Thymus (tissue), 14 donors: ENCODE results near the gene DYNLRB2. TPM values are rescaled to one million over a fixed set of nuclear protein-coding genes. Genes with fewer than 3 reads are reported as not detected.

Experiments
- DNase-seq, 9 donors: peaks; one replicate each; pipeline ENCODE4 v3.0.0-alpha.2; 2013; ENCODE audit warnings: low spot score in 9 of 9, low read depth in 6 of 9, missing footprints in 1 of 9
- H3K27ac ChIP-seq, 2 donors: one replicate each; pipeline ENCODE4 v1.5.1; 2013; ENCODE audit warnings: control low read depth in 1 of 2, low read depth in 1 of 2, low read length in 1 of 2, mild to moderate bottlenecking in 1 of 2, moderate library complexity in 1 of 2
- H3K27me3 ChIP-seq, 2 donors: one replicate each; pipeline ENCODE4 v1.5.1; 2013; ENCODE audit warnings: low read length in 1 of 2; ENCODE audit not compliant: control insufficient read depth in 2 of 2, insufficient read depth in 1 of 2
- H3K36me3 ChIP-seq, 2 donors: one replicate each; pipeline ENCODE4 v1.5.1; 2013; ENCODE audit warnings: low read length in 1 of 2, mild to moderate bottlenecking in 1 of 2, moderate library complexity in 1 of 2; ENCODE audit not compliant: control insufficient read depth in 2 of 2, insufficient read depth in 2 of 2
- H3K4me1 ChIP-seq, 2 donors: one replicate each; pipeline ENCODE4 v1.5.1; 2013; ENCODE audit warnings: low read length in 2 of 2; ENCODE audit not compliant: control insufficient read depth in 2 of 2, insufficient read depth in 2 of 2
- H3K4me3 ChIP-seq, 2 donors: one replicate each; pipeline ENCODE4 v1.5.1; 2013; ENCODE audit warnings: low read length in 2 of 2, control low read depth in 1 of 2, mild to moderate bottlenecking in 1 of 2
- H3K9me3 ChIP-seq, 2 donors: one replicate each; pipeline ENCODE4 v1.5.1; 2013; ENCODE audit warnings: low read length in 1 of 2, mild to moderate bottlenecking in 1 of 2; ENCODE audit not compliant: control insufficient read depth in 2 of 2, insufficient read depth in 1 of 2
- WGBS: extraction: QIAGEN DNeasy Blood & Tissue Kit; methylation state at CpG from one replicate; pipeline ENCODE4 v1.1.7; 2013; 5-methylcytosine and 5-hydroxymethylcytosine counted together
- long read RNA-seq, 10 donors: transcript quantifications; one replicate each; lab custom pipeline, GENCODE V29; 2026
- polyA plus RNA-seq: library from polyadenylated mRNA; stranded (reverse); fragments of 200-250 nt; gene quantifications from one replicate; pipeline ENCODE4 v1.2.3, GENCODE V29; 2013
- total RNA-seq: library from RNA; stranded (reverse); fragments of 120-200 nt; gene quantifications from one replicate; pipeline ENCODE4 v1.2.4, GENCODE V29; 2013
- donor health status: healthy.

The DYNLRB2 gene
- 1.7 TPM for total RNA-seq
- polyA plus RNA-seq: 10.2 TPM
- long read RNA-seq, donor 1: 0 reads
- long read RNA-seq, donor 2: 0 reads
- long read RNA-seq, donor 3, partial matches to known transcripts: 0 of 2 reads
- long read RNA-seq, donor 3, other reads (novel, unspliced or antisense): 0 of 2 reads
- long read RNA-seq, donor 4: 0 reads
- long read RNA-seq, donor 5, partial matches to known transcripts: 0 of 2 reads
- long read RNA-seq, donor 5, other reads (novel, unspliced or antisense): 0 of 2 reads
- long read RNA-seq, donor 6, partial matches to known transcripts: 0 of 1 reads
- long read RNA-seq, donor 6, other reads (novel, unspliced or antisense): 0 of 1 reads
- long read RNA-seq, donor 7, partial matches to known transcripts: 0 of 1 reads
- long read RNA-seq, donor 7, other reads (novel, unspliced or antisense): 0 of 1 reads
- long read RNA-seq, donor 8, partial matches to known transcripts: 0 of 1 reads
- long read RNA-seq, donor 8, other reads (novel, unspliced or antisense): 0 of 1 reads
- long read RNA-seq, donor 9: 0 reads
- long read RNA-seq, donor 10: 0 reads

DNA sequence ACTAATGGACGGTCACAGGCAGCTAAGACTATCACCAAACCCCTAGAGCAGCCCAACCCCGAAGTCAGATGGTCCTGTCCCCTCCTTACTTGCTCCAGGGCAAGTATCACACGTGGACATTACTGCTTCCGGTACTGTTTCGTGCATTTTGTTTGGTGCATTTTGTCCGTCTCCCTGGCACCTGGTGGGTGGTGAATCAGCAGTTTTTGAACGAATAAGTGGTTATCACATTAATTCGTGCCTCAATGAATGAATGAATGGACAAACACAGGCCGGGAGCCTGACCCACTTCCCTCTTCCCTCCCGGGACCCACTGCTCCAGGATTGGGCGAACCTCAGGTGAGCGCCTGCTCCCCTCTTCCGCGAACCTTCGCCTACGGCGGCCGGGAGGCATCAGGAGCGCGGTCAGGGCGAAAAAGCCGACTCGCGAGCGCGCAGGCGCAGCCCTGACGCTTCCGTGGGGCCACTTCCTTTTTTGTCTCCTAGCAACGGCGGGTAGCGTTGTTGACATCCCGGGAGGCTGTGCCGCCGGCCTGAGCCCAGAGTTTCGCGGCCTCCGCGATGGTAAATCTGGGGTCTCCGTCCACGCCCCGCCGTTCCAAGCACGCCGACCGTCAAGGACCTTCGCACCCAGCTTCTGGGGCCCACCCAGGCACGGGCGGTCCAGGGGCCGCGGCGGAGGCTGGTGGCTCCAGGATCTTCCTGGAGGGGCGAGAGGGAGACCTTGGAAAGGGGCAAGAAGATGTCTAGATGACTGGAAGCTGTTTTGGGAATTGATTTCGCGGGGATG is at the start of gene DYNLRB2:
TSS of gene DYNLRB2 (plus strand) at position 478 of the 790 bp plus-strand sequence. CDS start at position 562, 84 bp downstream.
- 3% methylated on average over 55 of the region's 55 CpGs for WGBS
- no peaks in the 10 kb centered on the region for H3K9me3 ChIP-seq
- peak; percentile 81 to 94 (median 84) for DNase-seq
- peak within 1 kb of the TSS in 1 of 2 donors; percentile 67 for H3K27ac ChIP-seq
- H3K4me1 ChIP-seq: peaks cover 3 to 9% of the 10 kb centered on the region in 2 donors
- no peaks in the 10 kb centered on the region for H3K36me3 ChIP-seq
- no peaks in the 10 kb centered on the region for H3K27me3 ChIP-seq
- peak within 1 kb of the TSS; percentile 60 to 73 for H3K4me3 ChIP-seq

DNA sequence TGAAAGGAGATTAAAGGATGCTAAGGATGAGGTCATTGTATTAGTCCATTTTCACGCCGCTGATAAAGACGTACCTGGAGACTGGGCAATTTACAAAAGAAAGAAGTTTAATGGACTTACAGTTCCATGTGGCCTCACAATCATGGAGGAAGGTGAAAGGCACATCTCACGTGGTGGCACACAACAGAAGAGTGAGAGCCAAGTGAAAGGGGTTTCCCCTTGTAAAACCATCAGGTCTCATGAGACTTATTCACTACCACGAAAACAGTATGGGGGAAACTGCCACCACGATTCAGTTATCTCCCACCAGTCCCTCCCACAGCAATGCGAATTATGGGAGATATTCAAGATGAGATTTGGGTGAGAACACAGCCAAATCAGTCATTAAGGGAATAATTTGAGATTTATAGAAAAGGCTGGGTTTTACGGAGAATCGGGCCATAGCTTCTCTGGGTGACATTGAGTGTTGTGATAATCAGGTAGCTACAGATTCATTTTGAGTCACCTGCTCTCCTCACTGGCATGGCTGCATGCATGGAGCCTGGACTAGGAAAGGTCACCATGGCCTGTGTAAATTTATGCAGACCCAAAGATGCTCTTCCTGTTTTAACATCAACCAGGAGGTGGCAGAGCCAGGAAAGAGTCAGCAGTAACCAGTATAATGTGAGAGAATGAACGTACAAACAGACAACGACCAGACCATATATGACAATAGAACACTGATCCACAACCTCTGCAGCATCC is 40.5 kb upstream of the DYNLRB2 start:
- no peaks in the 10 kb centered on the region for H3K4me1 ChIP-seq
- 80% methylated on average over 11 of the region's 11 CpGs for WGBS
- H3K4me3 ChIP-seq: no peak overlapping the region
- no peak overlapping the region for H3K27ac ChIP-seq
- no peaks in the 10 kb centered on the region for H3K9me3 ChIP-seq
- H3K27me3 ChIP-seq: no peaks in the 10 kb centered on the region
- H3K36me3 ChIP-seq: no peaks in the 10 kb centered on the region
- no peak for DNase-seq

DNA sequence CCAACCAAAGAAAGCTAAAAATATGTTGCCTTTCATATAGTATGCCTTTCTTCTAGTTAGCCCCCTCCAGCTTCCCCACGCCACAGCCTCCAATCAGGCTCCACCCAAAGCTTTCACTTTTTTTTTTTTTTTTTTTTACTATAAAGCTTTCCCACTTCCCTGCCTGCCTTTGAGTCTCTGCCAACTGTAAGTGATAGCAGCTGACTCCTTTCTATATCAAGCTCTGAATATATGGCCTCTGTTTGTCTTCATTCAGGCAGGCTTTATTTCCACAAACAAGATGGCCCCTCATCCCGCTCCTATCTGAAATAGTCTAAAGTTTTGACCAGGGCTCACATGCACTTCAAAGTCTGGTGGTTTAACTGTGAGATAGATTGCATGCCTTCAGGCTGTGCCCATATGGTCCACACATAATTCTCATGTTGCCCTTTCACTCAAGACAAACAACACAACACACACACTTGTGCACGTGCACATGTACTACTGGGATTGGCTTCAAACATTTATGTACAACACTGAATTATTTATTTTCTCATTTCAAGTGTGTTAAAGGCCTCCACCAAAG is 39.8 kb upstream of the DYNLRB2 start:
- Histone ChIP-seq H3K9me3 (no peaks in the 10 kb centered on the region), H3K27ac (no peak overlapping the region), H3K27me3 (no peaks in the 10 kb centered on the region), H3K36me3 (no peaks in the 10 kb centered on the region), H3K4me3 (no peak overlapping the region), H3K4me1 (no peaks in the 10 kb centered on the region)
- DNase-seq: no peak
- 86% methylated on average over 3 of the region's 3 CpGs for WGBS

DNA sequence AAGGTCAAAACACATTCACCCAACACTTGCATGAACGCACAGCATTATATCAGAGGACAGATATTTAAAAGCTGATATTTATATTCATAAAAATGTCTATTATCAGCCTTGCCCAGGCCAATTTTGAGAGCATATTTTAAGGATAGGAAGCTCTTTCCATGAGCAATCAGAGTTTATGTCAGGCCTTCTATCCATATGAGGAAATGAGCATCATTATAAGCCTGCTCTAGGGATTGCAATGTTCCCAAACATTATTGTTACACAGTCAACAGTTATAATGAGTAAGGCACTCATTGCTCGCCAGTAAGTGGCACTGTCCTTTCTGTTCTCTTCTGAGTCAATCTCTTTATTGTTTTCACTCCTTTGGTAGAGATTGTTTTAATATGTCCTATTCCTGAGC is 37.7 kb upstream of the DYNLRB2 start:
- 74% methylated on average over 2 of the region's 2 CpGs for WGBS
- H3K27ac ChIP-seq: no peak overlapping the region

DNA sequence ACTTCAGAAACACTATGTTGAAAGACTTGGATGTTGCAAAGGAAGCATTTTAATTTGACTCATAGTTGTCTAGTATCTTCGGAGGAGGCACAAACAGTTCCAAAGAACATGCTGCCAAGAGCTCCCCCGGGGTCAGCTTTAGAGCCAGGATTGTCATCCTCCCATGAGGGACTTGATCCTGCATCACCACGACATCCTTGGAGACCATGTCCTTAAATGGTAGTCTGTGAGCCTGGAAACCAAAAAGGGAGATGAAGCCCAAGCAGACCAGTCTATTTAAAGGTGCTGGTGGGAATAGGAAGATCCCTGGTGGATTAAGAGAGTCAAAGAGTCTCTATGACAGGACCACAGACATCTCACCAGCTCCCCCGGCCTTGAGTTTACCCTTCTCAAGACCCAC is 33.3 kb upstream of the DYNLRB2 start:
- H3K4me3 ChIP-seq: no peak overlapping the region
- H3K36me3 ChIP-seq: no peaks in the 10 kb centered on the region
- no peak overlapping the region for H3K27ac ChIP-seq
- no peaks in the 10 kb centered on the region for H3K4me1 ChIP-seq
- no peaks in the 10 kb centered on the region for H3K27me3 ChIP-seq
- H3K9me3 ChIP-seq: no peaks in the 10 kb centered on the region
- WGBS: 95% methylated on average over 4 of the region's 4 CpGs
- DNase-seq: no peak

More for the DNA sequence above, 37.7 kb upstream of the DYNLRB2 start:
- Histone ChIP-seq H3K36me3 (no peaks in the 10 kb centered on the region), H3K27me3 (no peaks in the 10 kb centered on the region), H3K4me3 (no peak overlapping the region), H3K9me3 (no peaks in the 10 kb centered on the region), H3K4me1 (no peaks in the 10 kb centered on the region)
- no peak for DNase-seq

DNA sequence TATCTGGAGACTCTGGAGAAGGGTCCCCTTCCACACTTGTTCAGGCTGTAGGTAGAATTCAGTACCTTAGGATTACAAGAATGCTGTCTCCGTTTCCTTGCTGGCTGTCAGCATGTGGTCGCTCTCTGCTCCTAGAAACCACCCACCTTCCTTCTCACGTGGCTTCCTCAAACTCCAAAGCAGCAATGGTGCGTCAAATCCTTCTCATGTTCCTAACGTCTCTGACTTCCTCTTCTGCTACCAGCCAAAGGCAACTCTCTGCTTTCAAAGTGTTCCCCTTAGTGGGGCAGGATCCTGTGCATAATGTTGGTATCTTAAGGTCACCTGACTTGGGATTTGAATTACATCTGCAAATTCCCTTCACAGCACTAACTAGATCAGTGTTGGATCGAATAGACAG is 30.9 kb upstream of the DYNLRB2 start:
- Histone ChIP-seq H3K9me3 (no peaks in the 10 kb centered on the region), H3K4me3 (no peak overlapping the region), H3K27me3 (no peaks in the 10 kb centered on the region), H3K4me1 (no peaks in the 10 kb centered on the region), H3K36me3 (no peaks in the 10 kb centered on the region), H3K27ac (no peak overlapping the region)
- 19% methylated on average over 6 of the region's 6 CpGs for WGBS
- peak in 1 of 9 donors; percentile 12 for DNase-seq

DNA sequence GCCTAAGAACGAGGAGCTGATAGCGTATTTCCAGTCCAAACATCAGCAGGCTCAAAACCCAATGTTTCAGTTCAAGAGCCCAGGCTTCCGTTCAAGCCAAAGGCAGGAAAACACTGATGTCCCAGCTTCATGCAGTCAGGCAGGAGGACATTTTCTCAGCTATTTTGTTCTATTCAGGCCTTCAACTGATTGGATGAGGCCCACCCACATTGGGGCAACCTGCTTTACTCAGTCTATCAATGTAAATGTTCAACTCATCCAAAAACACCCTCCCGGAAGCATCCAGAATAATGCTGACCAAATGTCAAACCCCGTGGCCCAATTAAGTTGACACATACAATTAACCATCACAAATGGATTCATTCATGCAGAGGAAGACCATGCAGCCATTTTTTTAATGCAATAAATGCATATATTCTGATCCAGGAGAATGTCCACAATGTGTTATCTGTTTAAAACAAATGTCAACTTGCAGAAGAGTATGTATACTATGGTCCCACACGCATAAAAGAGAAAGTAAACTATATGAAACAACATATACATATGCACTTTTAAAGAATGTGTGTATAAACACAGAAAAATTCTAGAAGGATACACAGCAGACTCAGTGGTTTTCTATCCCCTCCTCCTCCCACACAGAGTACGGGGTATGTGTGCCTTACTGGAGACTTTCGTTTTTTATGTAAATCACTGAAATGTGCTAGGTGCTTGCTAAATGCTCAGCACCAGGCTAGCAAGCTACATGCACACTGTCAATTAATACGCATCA is 28.8 kb upstream of the DYNLRB2 start:
- Histone ChIP-seq H3K27ac (no peak overlapping the region), H3K9me3 (no peaks in the 10 kb centered on the region), H3K4me3 (no peak overlapping the region), H3K4me1 (no peaks in the 10 kb centered on the region), H3K27me3 (no peaks in the 10 kb centered on the region), H3K36me3 (no peaks in the 10 kb centered on the region)
- DNase-seq: no peak
- WGBS: 96% methylated on average over 9 of the region's 9 CpGs

DNA sequence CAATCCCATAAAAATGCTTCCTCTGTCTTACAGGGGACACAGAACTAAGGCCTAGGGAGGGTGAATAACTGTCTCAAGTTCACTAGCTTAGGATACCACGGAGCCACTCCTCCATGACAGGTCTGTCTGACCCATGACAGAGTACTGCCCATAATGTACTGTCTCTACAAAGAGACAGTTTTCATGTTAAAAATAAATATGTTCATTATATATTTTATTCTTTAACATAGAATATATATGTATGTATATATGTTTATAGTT is 28.3 kb upstream of the DYNLRB2 start:
- H3K36me3 ChIP-seq: no peaks in the 10 kb centered on the region
- no peak overlapping the region for H3K27ac ChIP-seq
- H3K4me3 ChIP-seq: no peak overlapping the region
- H3K27me3 ChIP-seq: no peaks in the 10 kb centered on the region
- DNase-seq: no peak
- no peaks in the 10 kb centered on the region for H3K9me3 ChIP-seq
- H3K4me1 ChIP-seq: no peaks in the 10 kb centered on the region
- 93% methylated on average over 1 of the region's 1 CpG for WGBS
